Fibroblast of villous mesenchyme (primary cell): ENCODE results near the gene DNHD1. TPM values are rescaled to one million over a fixed set of nuclear protein-coding genes. Genes with fewer than 3 reads are reported as not detected.
A peak's percentile ranks its signal among the peaks of the same experiment; 100 is the strongest.

Experiments used
- DNase-seq: peaks from one replicate; pipeline ENCODE4 v3.0.0-alpha.2; 2010; ENCODE audit warnings: low read depth
- H3K4me3 ChIP-seq: 2 replicates; pipeline ENCODE4 v1.5.1; 2011; ENCODE audit warnings: low read depth, mild to moderate bottlenecking, low read length
- CTCF ChIP-seq: IDR thresholded peaks from 2 replicates; pipeline ENCODE4 v1.5.1; 2012; ENCODE audit warnings: low read depth, mild to moderate bottlenecking, low read length; ENCODE audit not compliant: insufficient read depth
- total RNA-seq: library from RNA; depleted of rRNA; stranded (reverse); fragments of >200 nt; gene quantifications from 2 replicates; pipeline ENCODE4 v1.2.3, GENCODE V29; 2012

DNHD1 gene
- total RNA-seq, 1 donor = 7.3 TPM

GRCh38 chr11:6480299-6480914 lies 16.7 kb upstream of the DNHD1 start:
- TF ChIP-seq CTCF = no peak
- DNase-seq = peak; percentile 28

GRCh38 chr11:6481012-6481923 lies 15.8 kb upstream of the DNHD1 start, which contains the start of the genes ARFIP2 and TIMM10B:
TSS of gene ARFIP2 (minus strand) at chr11:6481331. CDS start at chr11:6480421, 910 bp downstream.
TSS of gene TIMM10B (plus strand) at chr11:6481501. CDS start at chr11:6481517, 16 bp downstream.
- DNase-seq = peak; percentile 99
- TF ChIP-seq CTCF = no peak
- H3K4me3 ChIP-seq = peak within 1 kb of the TSS; percentile 97

More at GRCh38 chr11:6480299-6480914, 16.7 kb upstream of the DNHD1 start:
- H3K4me3 ChIP-seq = peak overlapping the region; percentile 97

- peak overlapping the region; percentile 97 for H3K4me3 ChIP-seq
- DNase-seq = peak; percentile 37
- no peak for TF ChIP-seq CTCF
These were observed 15.2 kb upstream of the DNHD1 start for GRCh38 chr11:6481924-6482275.

- DNase-seq = no peak
- TF ChIP-seq CTCF = no peak
- peak overlapping the region; percentile 97 for H3K4me3 ChIP-seq
These were observed 14.6 kb upstream of the DNHD1 start for GRCh38 chr11:6482441-6482840.

- no peak for DNase-seq
- no peak for TF ChIP-seq CTCF
These were observed 14.1 kb upstream of the DNHD1 start for GRCh38 chr11:6483015-6483414.

GRCh38 chr11:6485661-6486060 lies 11.4 kb upstream of the DNHD1 start:
- no peak for DNase-seq
- TF ChIP-seq CTCF = no peak
- no peak overlapping the region for H3K4me3 ChIP-seq

More at GRCh38 chr11:6483015-6483414, 14.1 kb upstream of the DNHD1 start:
- H3K4me3 ChIP-seq = no peak overlapping the region
